IPS DF 4.7 (cell line): ENCODE measurements around the gene KASH5.

Experiments
- DNase-seq: peaks from one replicate; pipeline ENCODE4 v3.0.0-alpha.2; 2013; ENCODE audit warnings: low spot score; ENCODE audit errors: extremely low read depth

KASH5 gene

DNA sequence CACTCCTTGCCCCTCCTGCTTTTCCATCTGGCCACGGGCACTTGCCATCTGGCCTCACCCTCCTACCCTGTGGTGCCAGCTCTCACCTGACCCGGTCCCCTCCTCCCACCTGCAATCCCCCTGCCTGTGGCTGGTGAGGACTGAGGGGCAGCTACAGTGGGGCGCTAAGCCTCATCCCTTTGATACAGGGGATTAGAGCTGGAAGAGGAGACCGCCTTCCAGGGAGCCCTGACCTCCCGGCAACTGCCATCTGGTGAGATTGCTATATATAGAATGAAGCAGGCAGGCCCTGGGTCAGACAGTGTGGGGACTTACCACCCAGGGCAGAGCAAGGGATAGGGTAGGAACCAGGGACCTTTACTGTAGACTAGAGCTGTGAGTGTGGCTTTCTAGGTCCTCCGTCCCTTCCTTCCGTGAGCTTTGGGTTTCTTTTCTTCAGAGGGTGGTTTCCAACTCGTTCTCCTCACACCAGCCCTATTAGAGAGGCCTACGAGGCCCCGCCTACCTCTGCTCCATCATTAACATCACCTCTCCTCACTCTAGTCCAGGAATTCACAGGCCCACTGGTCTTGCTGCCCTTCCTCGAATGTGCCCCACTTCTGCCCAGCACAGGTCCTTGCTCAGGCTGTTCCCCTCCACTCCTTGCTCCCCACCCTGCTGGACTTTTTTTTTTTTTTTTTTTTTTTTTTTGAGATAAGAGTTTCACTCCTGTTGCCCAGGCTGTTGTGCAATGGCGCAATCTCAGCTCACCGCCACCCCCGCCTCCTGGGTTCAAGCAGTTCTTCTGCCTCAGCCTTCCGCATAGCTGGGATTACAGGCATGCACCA, 7.7 kb downstream of the KASH5 start:
- no peak for DNase-seq

DNA sequence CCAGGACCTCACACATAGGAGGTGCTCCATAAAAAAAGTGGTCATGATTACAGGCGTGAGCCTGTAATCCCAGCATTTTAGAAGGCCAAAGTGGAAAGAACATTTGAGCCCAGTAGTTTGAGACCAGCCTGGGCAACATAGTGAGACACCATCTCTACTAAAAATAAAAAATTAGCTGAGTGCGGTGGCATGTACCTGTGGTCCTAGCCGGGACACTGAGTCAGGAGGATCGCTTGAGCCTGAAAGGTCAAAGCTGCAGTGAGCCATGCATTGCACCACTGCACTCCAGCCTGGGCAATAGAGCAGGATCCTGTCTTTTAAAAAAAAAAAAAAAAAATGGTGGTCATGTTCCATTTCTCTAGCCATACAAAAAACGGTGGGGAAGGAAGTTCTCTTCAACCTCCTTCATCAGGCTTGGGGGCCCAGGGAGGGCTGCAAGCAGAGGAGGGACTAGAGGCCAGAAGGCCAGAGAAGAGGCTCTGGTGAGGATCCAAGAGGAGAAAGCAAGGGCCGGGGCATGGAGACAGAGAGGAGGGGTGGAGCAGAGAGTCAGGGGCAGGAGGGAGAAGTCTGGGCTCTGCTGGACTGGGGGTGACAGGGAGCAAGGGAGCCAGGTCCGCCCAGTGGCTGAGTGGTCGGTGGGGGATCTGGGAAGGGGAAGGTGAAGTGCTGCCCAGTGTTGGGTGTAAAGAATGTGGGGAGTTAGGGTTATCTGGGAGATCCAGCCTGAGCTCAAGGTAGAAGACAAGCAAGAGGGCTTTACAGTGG, 8.9 kb downstream of the KASH5 start:
- DNase-seq: no peak

DNA sequence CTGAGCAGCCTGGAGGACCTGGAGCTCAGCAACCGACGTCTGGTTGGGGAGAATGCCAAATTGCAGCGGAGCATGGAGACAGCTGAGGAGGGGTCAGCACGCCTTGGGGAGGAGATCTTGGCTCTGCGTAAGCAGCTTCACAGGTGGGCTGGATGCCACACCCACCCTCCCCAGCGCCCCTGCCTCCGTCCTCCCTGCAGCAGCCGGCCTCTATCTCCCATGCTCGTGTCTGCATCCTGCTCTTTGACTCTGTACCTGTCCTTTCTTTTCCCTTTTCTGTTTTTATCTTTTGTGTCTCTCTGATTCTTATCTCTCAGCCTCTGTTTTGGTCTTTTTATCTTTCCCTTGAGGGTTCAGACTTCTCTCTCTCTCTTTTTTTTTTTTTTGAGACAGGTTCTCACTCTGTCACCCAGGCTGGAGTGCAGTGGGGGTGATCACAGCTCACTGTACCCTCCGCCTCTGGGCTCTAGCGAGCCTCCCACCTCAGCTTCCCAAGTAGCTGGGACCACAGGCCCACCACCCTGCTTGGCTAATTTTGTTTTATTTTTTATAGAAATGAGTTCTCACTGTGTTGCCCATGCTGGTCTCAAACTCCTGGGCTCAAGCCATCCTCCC, 10.1 kb downstream of the KASH5 start:
- no peak for DNase-seq

DNA sequence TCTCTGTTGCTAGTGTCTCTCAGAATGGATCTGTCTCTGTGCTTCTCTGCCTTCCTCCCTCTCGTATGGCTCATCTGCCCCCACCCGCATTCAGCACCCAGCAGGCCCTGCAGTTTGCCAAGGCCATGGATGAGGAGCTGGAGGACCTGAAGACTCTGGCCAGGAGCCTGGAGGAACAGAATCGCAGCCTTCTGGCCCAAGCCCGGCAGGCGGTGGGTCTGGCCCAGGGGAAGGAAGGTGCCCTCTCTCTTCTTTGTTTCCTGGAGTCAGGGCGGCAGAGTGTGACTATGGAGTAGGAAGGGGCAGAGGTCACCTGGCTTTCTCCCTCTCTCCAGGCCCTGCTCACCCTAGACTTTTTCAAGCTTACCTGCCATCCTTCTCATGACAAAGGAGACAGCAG, 10.9 kb downstream of the KASH5 start:
- no peak for DNase-seq

DNA sequence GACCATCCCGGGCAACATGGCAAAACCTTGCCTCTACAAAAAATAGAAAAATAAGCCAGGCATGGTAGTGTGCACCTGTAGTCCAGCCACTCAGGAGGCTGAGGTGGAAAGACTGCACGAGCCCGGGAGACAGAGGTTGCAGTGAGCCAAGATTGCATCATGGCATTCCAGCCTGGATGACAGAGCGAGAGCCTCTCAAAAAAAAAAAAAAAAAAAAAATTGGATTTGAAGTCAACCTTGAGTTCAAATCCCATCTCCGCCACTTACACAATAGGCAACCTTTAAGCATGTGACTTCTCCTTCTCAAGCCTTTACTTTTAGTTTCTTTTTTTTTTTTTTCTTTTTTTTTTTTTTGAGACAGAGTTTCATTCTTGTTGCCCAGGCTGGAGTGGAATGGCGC, 12.0 kb downstream of the KASH5 start:
- DNase-seq: no peak

DNA sequence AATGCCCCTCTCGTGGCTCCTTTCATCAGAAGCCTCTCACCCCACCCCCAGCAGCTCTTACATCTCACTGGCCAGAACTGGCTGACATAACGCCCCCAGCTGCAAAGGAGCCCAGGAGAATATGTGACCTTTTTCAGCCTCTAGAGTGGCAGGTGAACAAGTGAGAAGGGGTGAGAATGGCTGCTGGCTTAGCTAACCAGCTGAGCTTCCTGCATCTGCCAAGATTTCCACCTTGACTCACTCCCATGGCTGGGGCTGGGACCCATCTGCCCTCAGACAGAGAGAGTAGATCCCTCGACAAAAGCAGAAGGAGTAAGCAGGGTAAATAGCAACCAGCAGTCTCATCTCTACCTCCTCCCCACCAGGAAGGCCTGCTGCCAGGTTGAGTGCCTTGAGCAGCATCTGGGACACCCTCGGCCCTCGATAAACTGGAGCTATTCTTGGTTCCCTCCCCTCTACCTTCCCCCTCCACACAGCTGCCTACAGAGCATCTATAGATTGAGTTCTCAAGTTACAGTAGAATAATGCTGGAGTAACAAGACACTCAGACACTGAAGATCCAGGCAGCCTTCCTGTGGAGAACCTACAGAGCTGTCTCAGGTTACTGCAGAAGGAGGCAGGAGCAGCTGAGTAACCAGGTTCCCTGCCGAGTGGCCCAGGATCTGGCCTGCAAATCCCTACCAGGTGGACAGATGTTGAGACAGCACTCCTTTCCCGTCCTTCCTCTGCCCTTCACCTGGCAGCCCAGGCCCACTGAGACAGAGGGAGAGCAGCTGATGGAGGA, 15.5 kb downstream of the KASH5 start:
- peak; percentile 95 for DNase-seq

DNA sequence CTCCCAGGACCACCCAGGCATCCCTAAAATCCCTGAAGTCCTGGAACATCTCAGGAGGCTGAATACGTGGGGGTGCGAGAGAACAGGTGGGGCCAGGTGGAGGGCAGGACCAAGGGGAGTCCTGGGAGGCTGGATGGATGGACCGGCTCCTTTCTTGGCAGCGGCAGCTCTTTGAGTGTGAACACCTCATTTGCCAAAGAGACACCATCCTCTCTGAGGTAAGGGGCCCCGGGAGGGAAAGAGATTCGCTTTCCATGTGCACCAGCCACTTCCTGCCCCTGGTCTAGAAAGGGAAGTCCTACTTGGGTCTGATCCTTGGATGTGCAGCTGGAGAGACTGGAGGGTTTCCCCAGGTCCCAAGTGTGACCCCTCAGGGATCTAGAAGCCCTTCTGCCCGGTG, 19.0 kb downstream of the KASH5 start:
- DNase-seq: no peak

DNA sequence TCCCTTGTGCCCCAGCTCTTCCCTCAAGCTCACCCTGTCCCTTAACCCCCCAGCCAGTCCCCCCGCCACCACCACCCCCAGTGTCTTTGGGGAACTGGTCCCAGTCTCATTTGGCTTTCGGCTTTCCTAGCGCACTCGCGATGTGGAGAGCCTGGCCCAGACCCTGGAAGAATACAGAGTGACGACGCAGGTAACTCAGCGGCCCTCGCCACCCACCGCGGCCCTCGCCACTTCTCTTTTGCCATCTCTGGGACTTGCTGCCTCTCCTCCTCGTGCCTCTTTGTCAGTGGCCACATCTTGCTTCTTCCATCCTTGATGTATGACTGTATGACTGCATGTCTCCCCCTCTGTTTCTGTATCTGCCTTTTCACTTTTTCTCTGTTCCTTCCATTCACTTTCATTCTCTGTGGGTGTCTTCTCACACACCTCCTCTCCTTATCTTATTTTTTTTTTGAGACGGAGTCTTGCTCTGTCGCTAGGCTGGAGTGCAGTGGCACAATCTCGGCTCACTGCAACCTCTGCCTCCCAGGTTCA, 19.5 kb downstream of the KASH5 start:
- no peak for DNase-seq

DNA sequence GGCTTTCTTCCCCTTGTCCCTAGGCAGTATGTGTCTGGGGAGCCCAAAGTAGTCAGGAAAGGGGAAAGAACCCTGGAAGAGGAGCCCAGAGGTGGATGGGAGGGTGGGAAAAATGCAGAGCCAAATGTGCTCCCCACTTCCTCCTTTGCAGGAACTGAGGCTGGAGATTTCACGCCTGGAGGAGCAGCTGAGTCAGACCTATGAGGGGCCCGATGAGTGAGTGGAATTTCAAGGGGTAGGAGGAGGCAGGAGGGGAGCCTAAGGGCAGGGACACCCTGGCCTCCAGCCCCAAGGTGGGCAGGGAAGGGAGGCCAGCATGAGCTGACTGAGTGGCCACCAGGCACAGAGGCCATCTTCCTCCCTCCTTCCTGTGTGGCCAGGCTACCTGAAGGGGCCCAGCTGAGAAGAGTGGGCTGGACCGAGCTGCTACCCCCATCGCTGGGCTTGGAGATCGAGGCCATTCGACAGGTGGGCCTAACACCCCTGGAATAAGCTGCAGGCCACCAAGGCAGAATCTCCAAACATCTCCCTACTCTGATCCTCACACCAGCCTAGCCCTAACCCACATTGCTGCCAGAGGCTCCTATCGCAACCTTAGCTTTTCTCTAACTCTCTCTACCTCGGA, 20.9 kb downstream of the KASH5 start:
- DNase-seq: no peak

DNA sequence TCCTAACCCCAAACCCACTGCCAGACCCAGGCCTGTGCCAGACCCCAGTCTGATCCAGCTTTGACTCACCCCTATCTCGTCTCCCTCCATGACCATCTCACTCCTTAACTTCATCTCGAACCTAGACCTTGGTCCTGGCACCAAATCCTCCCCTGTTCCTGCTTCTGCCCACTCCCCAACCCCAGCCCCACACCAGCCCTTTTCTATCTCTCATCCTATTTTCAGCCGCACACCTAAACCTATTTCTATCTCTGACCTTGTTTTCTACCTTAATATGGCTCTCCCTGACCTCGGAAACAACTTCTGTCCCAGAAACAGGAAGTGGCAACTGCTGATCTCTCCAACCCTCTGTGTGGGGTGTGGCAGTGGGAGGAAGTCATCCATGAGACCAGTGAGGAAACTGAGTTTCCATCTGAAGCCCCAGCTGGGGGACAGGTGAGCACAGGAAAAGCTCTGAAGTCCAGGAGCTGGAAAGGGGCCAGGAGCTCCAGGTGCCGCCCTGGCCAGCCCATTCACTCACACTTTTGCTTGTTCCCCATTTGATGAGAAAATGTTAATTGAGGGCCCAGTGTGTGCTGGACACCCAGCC, 21.5 kb downstream of the KASH5 start:
- no peak for DNase-seq

DNA sequence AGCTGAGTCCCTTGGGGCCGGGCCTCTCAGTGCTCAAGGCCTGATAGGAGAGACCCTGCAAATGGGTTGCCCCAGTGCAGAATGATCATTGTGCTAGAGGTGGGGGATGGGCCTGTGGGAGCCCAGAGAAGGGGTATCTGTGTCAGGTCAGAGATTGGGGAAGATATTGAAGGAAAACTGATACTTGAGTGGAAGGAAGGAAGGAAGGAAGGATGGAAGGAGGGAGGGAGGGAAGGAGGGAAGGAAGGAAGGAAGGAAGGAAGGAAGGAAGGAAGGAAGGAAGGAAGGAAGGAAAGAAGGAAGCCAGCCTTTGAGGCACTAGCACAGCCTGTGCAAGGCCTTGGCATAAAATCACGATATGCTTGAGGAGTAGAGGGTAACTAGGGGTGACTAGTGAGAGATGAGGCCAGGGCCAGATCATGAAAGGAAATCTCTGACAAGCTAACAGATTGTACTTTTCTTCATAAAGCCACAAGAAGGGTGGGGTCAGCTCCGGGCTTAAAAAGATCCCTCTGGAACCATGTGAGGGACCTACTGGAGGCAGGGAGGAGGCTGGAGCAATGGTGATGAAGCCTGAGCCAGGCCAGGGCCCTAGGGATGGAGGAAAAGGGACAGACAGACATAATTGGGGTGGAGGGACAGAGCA, 23.8 kb downstream of the KASH5 start:
- DNase-seq: no peak

DNA sequence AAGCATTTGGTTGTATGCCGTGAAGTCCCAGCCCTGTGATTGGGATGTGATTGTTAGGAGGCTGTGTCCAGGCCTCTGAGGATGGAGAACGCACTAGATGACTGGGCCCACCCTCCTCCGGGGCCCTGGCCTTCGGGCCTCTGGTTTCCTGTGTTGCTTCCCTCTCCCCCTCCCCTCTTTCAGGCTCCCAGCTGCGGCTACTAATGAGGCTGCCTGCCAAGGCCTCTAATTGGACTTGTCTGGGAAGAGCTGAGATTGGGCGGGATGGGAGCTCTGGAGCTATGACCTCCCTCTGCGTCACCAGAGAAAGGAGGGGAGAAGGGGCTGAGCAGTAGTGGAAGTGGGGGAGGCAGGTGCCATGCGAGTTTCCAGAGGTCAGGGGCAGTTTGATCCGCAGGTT, 25.3 kb downstream of the KASH5 start:
- DNase-seq: no peak

DNA sequence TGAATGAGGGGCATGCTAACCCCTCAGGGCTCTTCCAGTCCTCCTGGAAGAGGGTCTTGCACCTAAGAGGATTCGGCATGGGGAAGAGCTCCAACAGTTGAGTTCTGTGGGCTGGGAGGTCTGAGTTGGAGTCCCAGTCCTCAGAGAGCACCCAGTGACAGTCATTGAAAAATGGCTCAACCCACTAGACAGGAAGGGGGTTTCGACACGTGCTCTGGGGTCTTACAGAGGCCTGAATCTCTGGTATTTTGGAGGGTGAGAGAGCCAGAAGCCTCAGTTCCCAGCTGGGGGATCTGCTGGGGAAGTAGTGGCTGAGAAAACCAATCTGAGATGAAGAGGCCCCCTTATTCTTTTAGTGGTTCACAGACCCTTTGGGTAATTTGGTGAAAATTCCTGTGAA, 26.2 kb downstream of the KASH5 start:
- no peak for DNase-seq

DNA sequence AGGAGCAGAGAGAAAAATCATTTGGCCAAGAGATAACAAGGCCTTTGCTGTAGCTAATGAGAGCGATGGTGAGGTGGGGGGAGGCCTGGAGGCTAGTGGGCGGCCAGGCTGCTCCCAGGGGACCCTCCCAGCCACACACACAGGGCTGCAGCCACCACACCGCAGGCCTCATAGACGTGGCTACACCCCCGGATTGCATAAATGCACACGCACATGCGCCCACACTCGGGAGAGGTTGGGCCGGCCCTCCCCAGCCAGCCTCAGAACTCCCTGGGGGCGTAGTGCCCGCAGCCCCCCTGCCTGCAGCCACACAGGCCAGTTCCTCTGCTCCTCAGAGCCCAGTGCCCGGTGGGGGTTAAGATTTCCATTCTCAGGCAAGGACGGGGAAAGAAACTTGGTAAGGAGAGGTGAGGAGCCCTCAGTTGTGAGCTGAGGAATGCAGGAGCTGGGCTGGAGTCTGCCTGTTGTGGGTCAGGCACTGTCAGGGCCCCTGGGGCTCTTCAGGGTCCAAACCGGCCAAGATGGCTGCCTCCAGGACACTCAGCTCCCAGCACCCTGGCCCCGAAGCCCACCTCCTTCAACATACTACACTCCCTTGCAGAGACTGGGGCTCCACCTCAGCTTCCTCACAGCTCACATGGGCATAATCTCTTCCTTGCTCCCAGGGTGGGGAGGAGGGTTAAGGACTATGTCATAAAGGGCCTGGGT, 27.2 kb downstream of the KASH5 start:
- DNase-seq: no peak

DNA sequence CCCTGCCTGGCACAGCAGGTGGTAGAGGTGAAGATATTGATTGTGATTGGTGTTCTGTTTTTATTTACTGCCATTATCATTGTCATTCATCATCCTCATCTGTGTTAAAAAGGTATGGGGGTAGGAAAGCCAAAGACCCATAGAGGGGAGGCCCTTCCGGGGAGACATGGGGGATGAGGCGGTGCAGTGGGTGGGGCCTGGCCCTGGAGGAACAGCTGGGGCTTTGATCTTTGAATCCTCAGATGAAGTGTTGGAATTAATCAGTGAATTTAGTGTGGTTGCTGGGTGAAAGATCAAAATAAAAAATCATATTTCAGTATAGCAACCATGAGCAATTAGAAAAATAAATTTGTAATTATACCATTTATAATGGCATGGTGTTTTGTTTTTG, 27.8 kb downstream of the KASH5 start:
- DNase-seq: no peak

DNA sequence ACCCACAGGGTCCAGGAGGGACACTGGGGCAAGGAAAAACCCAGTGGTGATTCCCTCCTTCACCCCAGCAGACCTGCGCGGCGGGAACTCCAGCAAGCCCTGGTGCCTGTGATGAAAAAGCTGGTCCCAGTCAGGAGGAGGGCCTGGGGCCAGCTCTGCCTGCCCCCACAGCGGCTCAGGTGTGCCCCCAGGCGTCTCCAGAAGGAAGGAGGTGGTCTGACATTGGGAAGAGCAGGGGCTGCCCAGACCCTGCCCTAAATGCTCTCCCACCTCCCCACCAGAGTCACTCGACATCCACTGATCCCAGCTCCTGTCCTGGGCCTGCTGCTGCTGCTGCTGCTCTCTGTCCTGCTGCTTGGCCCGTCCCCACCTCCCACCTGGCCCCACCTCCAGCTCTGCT, 29.0 kb downstream of the KASH5 start:
- DNase-seq: no peak

DNA sequence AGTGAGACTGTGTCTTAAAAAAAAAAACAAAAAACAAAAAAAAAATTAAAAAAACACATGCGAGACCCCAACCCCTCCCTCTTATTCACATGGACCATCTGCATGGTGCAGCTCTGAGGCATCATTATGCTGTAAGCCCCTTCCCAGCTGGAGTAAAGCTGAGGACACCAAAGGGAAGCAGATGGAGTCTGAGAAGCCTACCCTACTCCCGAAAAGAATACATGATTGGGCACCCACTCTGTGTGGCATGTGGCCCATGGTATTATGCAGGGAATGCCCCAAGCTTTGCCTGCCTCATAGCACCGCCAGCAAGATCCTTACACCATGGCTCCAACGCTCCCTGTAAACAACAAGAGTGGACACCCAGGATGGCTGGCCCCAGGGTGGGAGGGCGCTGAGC, 30.5 kb downstream of the KASH5 start:
- no peak for DNase-seq

DNA sequence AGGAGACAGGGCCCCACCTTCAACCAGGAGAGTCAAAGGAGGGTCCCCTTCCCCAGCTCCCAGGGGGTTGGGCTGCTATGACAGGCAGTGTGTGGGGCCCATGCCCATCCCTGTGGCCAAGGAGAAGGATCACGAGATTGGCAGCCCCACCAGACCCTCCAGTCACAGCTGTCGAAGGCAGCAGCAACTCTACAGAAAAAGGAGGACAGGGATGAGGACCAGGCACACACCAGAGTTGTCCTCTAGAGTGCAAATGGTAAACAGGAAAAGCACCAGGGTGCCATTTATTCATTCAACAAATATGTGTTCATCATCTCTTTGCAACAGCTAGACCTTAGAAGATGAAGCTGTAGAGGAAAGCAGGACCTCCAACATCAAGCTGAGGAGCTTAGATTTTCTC, 31.1 kb downstream of the KASH5 start:
- DNase-seq: no peak

DNA sequence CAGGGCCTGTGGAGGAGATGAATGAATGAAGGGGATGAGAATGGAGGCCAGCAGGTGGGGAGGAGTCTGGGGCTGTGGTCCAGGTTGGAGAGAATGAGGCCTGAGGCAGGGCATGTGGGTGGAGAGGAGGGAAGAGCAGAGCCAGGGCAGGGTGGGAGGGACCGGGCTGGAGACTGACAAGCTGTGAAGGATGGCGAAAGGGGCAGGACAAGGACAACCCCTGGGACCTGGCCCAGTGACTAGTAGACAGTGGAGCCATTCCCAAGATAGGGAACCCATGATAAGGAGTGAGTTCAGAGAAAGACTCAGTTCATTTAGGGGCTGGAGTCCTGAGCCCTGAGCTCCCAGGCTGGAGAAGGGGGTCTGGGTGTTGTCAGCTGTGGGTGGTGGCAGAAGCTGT, 32.2 kb downstream of the KASH5 start:
- no peak for DNase-seq
